ENCODE results near the gene DOK3.

DOK3 gene

GRCh38 chr5:177466861-177467260, 42.8 kb downstream of the DOK3 start:
- no peak for DNase-seq (ENCODE audit: low read depth)

- no peak for DNase-seq (ENCODE audit: low read depth)
Measured at GRCh38 chr5:177465044-177465443, 44.6 kb downstream of the DOK3 start.

- peak; percentile 68 for DNase-seq (ENCODE audit: low read depth)
Measured at GRCh38 chr5:177462021-177462670, 47.5 kb downstream of the DOK3 start.

GRCh38 chr5:177459819-177460628, 49.6 kb downstream of the DOK3 start:
- DNase-seq (ENCODE audit: low read depth) = no peak

GRCh38 chr5:177459357-177459756, 50.3 kb downstream of the DOK3 start:
- no peak for DNase-seq (ENCODE audit: low read depth)

- no peak for DNase-seq (ENCODE audit: low read depth)
Measured at GRCh38 chr5:177458912-177459350, 50.7 kb downstream of the DOK3 start.

GRCh38 chr5:177457852-177458681, 51.6 kb downstream of the DOK3 start:
- no peak for DNase-seq (ENCODE audit: low read depth)

GRCh38 chr5:177456976-177457851, 52.4 kb downstream of the DOK3 start:
- peak; percentile 81 for DNase-seq (ENCODE audit: low read depth)

GRCh38 chr5:177456591-177456964, 53.0 kb downstream of the DOK3 start:
- DNase-seq (ENCODE audit: low read depth) = no peak

GRCh38 chr5:177455661-177456590, 53.7 kb downstream of the DOK3 start:
- peak; percentile 74 for DNase-seq (ENCODE audit: low read depth)

GRCh38 chr5:177455036-177455660, 54.5 kb downstream of the DOK3 start:
- DNase-seq (ENCODE audit: low read depth) = no peak

- DNase-seq (ENCODE audit: low read depth) = no peak
Measured at GRCh38 chr5:177454397-177455035, 55.1 kb downstream of the DOK3 start.

GRCh38 chr5:177453852-177454396, 55.7 kb downstream of the DOK3 start:
- DNase-seq (ENCODE audit: low read depth) = no peak

- no peak for DNase-seq (ENCODE audit: low read depth)
Measured at GRCh38 chr5:177452688-177453638, 56.7 kb downstream of the DOK3 start.
